ENCODE measurements around the gene MNS1. TPM values are rescaled to one million over a fixed set of nuclear protein-coding genes. Genes with fewer than 3 reads are reported as not detected.
"Not testable (repeated sequence)": the region's sequence is repeated elsewhere in the genome, so short reads cannot be mapped to it uniquely, and the experiment has no call there.

MNS1 gene
- total RNA-seq, 1 donor from 2014 or later, result 3.1 TPM

GRCh38 chr15:56425976-56426375 is 39.0 kb downstream of the MNS1 start:
- DNase-seq (ENCODE audit: low read depth), result no peak
- no peak for TF ChIP-seq CTCF (conservative IDR thresholded peaks at IDR 0.05; ENCODE audit: low read depth, low read length)
- H3K4me3 ChIP-seq (ENCODE audit: low read depth, low read length), result no peak overlapping the region

- no peak for DNase-seq (ENCODE audit: low read depth)
- no peak for TF ChIP-seq CTCF (conservative IDR thresholded peaks at IDR 0.05; ENCODE audit: low read depth, low read length)
- H3K4me3 ChIP-seq (ENCODE audit: low read depth, low read length), result no peak overlapping the region
Observed at GRCh38 chr15:56425276-56425675, 39.7 kb downstream of the MNS1 start.

DNA sequence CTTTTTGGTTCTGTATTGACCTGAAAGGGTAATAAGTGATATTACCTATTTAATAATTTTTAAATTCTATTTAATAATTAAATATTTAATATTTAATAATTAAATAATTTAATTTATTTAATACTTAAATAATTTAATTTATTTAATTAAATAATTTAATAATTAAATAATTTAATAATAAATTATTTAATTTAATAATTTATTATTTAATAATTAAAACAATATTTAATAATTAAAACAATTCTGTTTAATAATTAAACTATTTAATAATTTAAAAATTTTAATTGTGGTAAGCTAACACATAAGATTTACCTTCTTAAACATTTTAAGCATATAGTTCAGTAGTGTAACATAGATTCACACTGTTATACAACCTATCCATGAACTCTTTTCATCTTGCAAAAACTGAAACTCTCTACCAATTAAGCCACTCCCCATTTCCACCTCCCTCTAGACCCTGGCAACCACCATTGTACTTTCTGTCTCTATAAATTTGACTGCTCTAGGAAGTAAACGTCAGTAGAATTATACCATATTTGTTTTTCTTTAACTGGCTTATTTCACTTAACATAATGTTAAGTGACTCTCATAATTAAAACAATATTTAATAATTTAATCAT is 51.7 kb downstream of the MNS1 start:
- not testable (repeated sequence) for H3K4me3 ChIP-seq (ENCODE audit: low read depth, low read length); DNase-seq (ENCODE audit: low read depth)

DNA sequence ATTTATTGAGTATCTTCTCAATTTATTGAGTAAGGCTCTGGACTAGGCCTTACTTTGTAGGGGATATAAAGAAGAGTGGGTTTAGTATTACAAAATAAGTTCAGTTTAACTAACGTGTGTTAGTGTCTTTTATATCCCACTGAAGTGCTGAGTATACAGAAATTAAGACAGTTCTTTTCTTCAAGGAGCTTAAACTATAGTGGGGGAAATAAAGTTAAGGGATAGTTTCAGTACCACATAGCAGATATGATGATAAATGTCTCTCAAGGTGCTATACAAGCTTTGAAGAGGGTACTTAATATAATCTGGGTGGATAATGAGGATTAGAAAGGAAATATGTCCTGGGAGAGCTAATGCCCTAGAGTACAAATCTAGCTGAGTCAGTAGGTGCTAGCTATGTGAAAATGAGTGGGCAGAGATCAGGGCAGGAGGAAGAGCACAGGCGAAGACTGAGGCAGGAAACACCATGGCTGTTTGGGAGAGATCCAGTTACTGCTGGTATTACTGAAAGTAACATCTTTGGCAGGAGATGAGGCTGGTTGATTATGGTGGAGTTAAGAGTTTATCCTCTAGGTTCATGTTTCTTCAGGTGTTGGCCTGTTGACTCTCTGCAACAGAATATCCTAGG is 53.7 kb downstream of the MNS1 start:
- TF ChIP-seq CTCF (conservative IDR thresholded peaks at IDR 0.05; ENCODE audit: low read depth, low read length), result no peak
- no peak for DNase-seq (ENCODE audit: low read depth)
- H3K4me3 ChIP-seq (ENCODE audit: low read depth, low read length), result no peak overlapping the region

DNA sequence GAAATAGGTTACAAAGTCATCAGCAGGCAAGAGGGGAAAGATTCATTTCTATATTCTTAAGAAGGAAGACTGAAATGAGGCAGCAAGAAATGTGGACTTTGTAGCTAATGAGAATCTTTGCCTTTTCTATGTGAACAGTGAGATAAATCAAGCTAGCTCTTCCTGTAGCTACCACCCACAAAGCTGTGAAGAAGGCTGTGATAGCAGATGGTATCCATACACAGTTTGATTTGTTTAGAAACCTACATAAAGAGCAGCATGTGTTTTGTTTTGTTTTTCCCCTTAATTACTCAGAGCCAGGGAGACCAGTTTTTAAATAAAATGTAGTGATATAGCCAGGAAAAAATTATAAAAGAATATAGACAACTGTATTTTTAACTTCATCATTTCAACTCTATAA is 54.2 kb downstream of the MNS1 start:
- TF ChIP-seq CTCF (conservative IDR thresholded peaks at IDR 0.05; ENCODE audit: low read depth, low read length), result no peak
- no peak for DNase-seq (ENCODE audit: low read depth)
- H3K4me3 ChIP-seq (ENCODE audit: low read depth, low read length), result no peak overlapping the region

- DNase-seq (ENCODE audit: low read depth); H3K4me3 ChIP-seq (ENCODE audit: low read depth, low read length): not testable (repeated sequence)
Observed at GRCh38 chr15:56399209-56399608, 65.7 kb downstream of the MNS1 start.

GRCh38 chr15:56397325-56397724 is 67.6 kb downstream of the MNS1 start:
- not testable (repeated sequence) for DNase-seq (ENCODE audit: low read depth); H3K4me3 ChIP-seq (ENCODE audit: low read depth, low read length)

DNA sequence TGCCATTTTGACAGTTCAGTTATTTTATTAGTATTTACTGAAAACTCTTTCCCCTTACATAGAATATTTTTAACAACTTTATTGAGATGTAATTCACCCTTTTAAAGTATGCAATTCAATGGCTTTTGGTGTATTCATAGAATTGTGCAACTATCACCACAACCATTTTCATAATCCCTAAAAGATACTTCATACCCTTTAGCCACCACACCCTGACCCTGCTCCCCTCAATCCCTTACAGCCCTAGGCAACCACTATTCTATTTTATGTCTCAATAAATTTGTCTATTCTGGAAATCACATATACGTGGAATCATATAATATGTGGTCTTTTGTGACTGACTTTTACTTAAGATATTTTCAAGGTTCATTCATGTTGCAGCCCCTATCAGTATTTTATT is 70.0 kb downstream of the MNS1 start:
- no peak overlapping the region for H3K4me3 ChIP-seq (ENCODE audit: low read depth, low read length)
- TF ChIP-seq CTCF (conservative IDR thresholded peaks at IDR 0.05; ENCODE audit: low read depth, low read length), result no peak
- no peak for DNase-seq (ENCODE audit: low read depth)

Data from epithelial cell of proximal tubule (primary cell).